GM21786 (cell line): ENCODE data around the gene ADK.
"Not testable (repeated sequence)": the region's sequence is repeated elsewhere in the genome, so short reads cannot be mapped to it uniquely, and the experiment has no call there.

Experiments used
- ATAC-seq: cut with Tn5 transposase; IDR thresholded peaks from one replicate; pipeline ENCODE4 v1.9.1; 2021; ENCODE audit not compliant: unreplicated experiment

The ADK gene

GRCh38 chr10:74474022-74474713, 323.1 kb downstream of the ADK start:
- ATAC-seq = no peak

DNA sequence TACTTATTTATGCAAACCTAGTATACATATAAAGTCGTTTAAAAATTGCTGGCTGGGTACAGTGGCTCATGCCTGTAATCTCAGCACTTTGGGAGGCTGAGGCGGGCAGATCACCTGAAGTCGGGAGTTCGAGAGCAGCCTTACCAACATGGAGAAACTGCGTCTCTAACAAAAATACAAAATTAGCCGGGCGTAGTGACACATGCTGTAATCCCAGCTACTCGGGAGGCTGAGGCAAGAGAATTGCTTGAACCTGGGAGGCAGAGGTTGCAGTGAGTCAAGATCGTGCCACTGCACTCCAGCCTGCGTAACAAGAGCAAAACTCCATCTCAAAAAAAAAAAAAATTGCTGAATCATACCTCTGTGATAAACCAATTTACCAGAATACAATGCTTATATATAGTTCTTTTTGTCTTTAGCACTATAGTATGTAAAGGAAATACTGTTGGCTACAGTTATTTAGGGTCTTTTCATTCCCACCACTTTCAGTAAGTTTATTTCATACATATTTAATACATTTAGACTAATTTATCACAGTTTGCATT, 325.2 kb downstream of the ADK start:
- ATAC-seq = not testable (repeated sequence)

DNA sequence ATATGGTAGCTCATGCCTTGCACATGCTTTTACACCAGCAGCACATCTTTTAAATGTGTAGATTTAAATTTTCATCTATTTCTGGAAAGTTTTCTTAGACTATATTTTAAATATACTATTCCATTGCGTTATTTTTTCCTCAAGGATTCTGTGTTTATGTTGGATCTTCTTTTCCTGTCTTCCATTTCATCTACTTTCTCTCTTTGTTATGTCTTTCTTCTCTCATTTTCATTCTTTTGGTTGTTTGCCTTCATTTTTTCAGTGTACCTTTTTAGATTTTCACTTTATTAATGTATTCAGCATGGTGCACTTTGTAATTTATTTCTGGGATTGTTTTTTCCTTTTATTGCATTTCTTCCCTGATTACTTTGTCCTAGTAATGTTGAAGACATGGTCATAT, 329.8 kb downstream of the ADK start:
- no peak for ATAC-seq

DNA sequence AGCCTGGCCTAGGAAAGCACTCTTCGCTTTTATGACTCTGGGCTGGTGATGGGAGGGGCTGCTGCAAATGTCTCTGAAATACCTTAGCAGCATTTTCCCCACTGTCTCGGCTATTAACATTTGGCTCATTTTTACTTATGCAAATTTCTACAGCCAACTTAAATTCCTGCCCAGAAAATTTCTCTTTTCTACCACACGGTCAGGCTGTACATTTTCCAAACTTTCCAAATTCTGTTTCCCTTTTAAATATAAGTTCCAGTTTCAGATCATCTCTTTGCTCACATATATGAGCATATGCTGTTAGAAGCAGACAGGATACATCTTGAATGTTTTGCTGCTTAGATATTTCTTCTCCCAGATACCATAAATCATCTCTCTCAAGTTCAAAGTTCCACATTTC, 332.3 kb downstream of the ADK start:
- ATAC-seq = no peak

GRCh38 chr10:74485283-74485682, 334.3 kb downstream of the ADK start:
- ATAC-seq = no peak

DNA sequence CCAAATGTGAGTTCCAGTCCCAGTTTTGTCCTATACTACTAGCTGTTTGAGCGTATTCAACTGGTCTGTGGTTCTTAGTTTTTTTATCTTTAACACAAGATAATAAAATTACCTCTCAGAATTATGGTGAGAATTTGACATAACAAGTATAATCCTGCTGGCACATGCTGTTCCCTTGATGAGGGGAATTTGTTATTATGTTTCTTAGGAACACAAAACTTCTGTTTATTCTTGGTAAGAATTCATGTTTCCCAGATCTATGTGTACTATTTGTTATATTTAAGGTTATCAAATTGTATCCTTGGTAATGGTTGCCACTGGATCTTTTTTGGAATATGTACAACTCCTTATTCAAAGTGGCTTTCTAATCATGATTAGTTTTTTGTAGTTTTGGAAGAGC, 335.6 kb downstream of the ADK start:
- ATAC-seq = no peak

GRCh38 chr10:74488907-74489306, 337.9 kb downstream of the ADK start:
- no peak for ATAC-seq

GRCh38 chr10:74490551-74490950, 339.5 kb downstream of the ADK start:
- no peak for ATAC-seq

GRCh38 chr10:74491014-74491413, 340.0 kb downstream of the ADK start:
- no peak for ATAC-seq

DNA sequence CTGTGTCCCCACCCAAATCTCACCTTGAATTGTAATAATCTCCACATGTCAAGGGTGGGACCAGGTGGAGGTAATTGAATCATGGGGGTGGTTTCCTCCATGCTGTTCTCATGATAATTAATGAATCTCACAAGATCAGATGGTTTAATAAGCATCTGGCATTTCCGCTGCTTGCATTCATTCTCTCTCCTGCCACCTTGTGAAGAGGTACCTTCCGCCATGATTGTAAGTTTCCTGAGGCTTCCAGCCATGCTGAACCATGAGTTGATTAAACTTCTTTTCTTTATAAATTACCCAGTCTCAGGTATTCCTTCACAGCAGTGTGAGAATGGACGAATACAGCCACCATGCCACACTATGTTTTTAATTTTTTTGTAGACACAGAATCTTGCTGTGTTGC, 345.3 kb downstream of the ADK start:
- not testable (repeated sequence) for ATAC-seq

DNA sequence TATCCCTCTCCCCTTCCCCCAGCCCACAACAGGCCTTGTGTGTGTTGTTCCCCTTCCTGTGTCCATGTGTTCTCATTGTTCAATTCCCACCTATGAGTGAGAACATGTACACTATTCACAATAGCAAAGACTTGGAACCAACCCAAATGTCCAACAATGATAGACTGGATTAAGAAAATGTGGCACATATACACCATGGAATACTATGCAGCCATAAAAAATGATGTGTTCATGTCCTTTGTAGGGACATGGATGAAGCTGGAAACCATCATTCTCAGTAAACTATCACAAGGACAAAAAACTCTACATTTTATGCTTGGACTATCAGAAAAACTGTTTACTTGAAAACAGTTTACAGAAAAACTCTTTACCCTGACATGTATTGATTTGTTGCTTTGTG, 347.6 kb downstream of the ADK start:
- ATAC-seq = not testable (repeated sequence)

DNA sequence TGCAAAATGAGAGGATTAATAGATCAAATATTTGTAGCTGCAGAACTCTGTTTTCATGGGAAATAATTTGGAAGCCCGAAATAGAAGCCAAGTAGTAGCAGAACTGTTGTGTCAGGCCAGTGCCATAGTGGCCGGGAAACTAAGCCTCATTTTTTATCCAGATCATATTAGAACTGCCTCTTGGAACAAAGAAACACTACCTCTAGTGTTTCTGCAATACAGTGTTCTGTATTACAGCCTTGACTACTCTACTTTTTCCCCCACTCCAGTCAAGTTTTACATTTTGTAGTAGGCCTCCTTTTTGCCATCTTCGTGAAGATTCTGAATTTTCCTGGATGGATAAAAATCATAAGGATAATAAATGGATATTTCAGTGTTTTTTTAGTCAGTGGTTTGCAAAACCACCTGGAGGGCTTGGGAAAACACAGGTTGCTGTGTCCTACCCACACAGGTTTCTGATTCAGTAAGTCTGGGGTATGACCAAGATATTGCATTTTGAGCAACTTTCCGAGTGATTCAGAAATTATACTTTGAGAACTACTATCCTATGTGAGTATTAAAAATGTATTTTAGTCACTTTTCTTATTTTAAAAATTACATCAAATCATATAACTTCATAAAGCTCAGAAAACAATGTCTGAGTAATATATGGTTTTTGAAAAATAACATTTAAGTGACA, 349.1 kb downstream of the ADK start:
- no peak for ATAC-seq

DNA sequence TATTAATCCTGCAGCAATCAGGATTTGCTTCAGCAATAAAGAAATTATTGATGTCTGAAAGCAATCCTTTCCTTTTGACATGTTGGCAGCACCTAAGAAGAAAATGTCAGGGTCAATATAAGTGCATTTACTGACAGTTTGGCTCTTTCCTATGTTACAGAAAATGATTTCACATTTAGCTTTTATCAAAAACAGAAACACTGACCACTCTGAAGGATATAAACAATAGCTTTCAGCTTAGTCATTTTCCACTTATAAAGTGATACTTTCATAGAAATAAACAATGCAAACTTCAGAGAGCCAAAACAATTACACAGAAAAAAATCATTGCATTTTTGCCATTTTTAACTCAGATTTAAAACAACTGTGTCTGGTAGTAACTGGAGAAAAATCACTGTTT, 349.8 kb downstream of the ADK start:
- ATAC-seq = no peak

GRCh38 chr10:74502963-74503608, 352.1 kb downstream of the ADK start:
- ATAC-seq = no peak

DNA sequence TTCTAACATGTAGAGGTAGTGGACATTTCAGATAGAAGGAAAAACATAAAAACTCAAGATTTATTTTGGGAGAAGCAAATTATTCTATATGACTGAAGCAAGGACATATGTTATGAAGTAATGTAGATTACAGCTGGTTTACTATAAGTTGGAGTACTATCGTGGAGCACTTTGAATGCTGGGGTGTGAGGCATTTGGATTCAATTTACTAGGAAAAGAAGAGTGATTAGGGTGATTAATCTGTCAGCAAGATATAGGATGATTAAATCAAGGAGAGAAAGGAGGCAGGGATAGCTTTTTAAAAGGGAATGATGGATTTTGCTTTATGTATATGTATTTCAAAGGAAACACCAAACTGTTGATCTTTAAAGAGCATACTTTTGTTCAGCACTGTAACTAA, 356.9 kb downstream of the ADK start:
- no peak for ATAC-seq

DNA sequence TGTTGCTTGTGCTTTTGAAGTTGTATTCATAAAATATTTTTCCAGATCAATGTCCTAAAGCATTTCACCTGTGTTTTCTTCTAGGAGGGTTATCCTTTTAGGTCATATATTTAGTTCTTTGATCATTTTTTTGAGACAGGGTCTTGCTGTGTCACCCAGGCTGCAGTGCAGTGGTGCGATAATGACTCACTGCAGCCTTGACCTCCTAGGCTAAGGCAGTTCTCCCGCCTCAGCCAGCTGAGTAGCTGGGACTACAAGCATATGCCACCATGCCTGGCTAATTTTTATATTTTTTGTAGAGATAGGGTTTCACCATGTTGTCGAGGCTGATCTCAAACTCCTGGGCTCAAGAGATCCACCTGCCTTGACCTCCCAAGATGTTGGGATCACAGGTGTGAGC, 359.6 kb downstream of the ADK start:
- no peak for ATAC-seq

GRCh38 chr10:74511051-74511450, 360.0 kb downstream of the ADK start:
- no peak for ATAC-seq

GRCh38 chr10:74514322-74514721, 363.3 kb downstream of the ADK start:
- ATAC-seq = no peak

GRCh38 chr10:74518061-74518460, 367.0 kb downstream of the ADK start:
- no peak for ATAC-seq

DNA sequence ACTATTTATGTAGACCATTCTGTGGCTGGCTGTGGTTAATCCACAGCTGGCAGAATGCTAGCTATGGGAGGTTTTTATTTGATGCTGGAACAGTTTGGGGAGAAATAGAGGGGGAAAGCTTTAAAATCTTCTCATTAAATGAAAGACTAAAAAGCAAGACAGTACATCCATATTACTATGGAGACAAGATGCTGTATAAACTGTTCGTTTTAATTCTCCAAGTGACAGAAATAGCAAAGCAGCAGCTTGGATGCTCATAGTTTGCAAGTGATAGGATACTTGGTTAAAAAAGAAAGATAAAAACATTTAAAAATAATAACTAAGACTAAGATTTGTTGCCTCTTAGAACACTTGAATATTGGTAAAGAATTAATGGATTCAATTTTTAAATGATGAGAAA, 370.5 kb downstream of the ADK start:
- ATAC-seq = no peak

- ATAC-seq = no peak
These were observed 372.2 kb downstream of the ADK start for GRCh38 chr10:74523199-74523598.

GRCh38 chr10:74525885-74526284, 374.9 kb downstream of the ADK start:
- no peak for ATAC-seq
